H1 (cell line): ENCODE results near the gene CCDC141. TPM values are rescaled to one million over a fixed set of nuclear protein-coding genes. Genes with fewer than 3 reads are reported as not detected.

ENCODE experiments used
- ASH2L ChIP-seq: fragments of 200-600, 300-600 bp; sonication (generic); IDR thresholded peaks from one replicate; pipeline ENCODE4 v1.7.1; 2017; ENCODE audit warnings: low read length
- CHD2 ChIP-seq: IDR thresholded peaks from 2 replicates; pipeline ENCODE4 v1.6.1; 2012; ENCODE audit warnings: low read length, improper control_type of control experiment
- EGR1 ChIP-seq: IDR thresholded peaks from 2 replicates; pipeline ENCODE4 v1.6.1; 2011; ENCODE audit warnings: low read depth, low read length, borderline replicate concordance
- RBBP5 ChIP-seq: IDR thresholded peaks from 2 replicates; pipeline ENCODE4 v1.7.1; 2012; ENCODE audit warnings: low read depth, mild to moderate bottlenecking, inconsistent platforms, low read length, moderate library complexity, borderline replicate concordance
- SP4 ChIP-seq: IDR thresholded peaks from 2 replicates; pipeline ENCODE4 v1.6.1; 2012; ENCODE audit warnings: low read length, inconsistent platforms
- YY1 ChIP-seq: IDR thresholded peaks from 2 replicates; pipeline ENCODE4 v1.6.1; 2011; ENCODE audit warnings: low read depth, mild to moderate bottlenecking, low read length
- polyA plus RNA-seq, 7 experiments: library from polyadenylated mRNA; depleted of rRNA in 3 of 7; stranded (reverse) in 5 of 7; unstranded in 2 of 7; fragments of >200 nt in 5 of 7; fragments of 200-250 nt in 2 of 7; gene quantifications; 1 replicate in 5 of 7; 2 replicates in 1 of 7; 4 replicates in 1 of 7; pipeline versions ENCODE4 v1.2.1 to v1.2.3, GENCODE V29; 2011 to 2013; ENCODE audit warnings: missing spikeins in 2 of 7, mixed read lengths in 2 of 7
- total RNA-seq: library from RNA; stranded (reverse); fragmentation: NEBNext Ultra II Directional; extraction: Animal tissue kit (Norgen Biotek cat#: 25700); gene quantifications from 2 replicates; pipeline ENCODE4 v1.2.1, GENCODE V29; 2021

The CCDC141 gene
- total and polyA plus RNA-seq, 2 of the 8 experiments (the other 6 are each of a cell fraction or from before 2014, with no cell fraction given) = 0.56 to 21.6 TPM

DNA sequence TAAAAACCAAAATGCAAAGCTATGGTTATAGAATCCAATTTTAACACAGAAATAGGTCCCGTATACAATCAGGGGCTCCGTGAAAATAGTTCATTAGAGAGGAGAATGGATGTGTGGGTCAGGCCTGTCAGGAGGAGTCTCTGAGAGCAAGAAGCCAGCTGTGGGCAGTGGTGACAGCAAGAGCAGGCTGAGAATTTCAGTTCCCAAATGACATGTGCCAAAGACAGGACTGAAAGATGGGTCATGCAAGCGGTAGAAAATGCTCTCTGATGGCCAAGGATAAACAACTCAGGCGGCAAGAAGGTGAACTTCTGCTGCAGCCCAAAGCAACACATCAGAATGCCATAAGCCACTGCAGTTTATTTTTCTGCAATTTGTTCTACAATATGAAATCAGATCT, 100.4 kb downstream of the CCDC141 start (continued):
- TF ChIP-seq YY1 (no peak), CHD2 (no peak), SP4 (no peak), EGR1 (no peak), RBBP5 (no peak), ASH2L (no peak)
